ENCODE measurements around the gene SLC9A9. TPM values are rescaled to one million over a fixed set of nuclear protein-coding genes. Genes with fewer than 3 reads are reported as not detected.

Gene SLC9A9
- polyA plus RNA-seq, 1 of the 3 experiments (the other 2 are of a cell fraction), result 0.05 TPM

GRCh38 chr3:143559296-143559695 is 289.0 kb downstream of the SLC9A9 start:
- H2AFZ ChIP-seq (ENCODE audit: low read depth), result no peak overlapping the region
- H3K79me2 ChIP-seq (ENCODE audit: insufficient read depth), result no peaks in the 10 kb centered on the region
- no peak overlapping the region for H3K4me3 ChIP-seq (ENCODE audit: low read depth in 2 of 2, low read length in 1 of 2)
- no peaks in the 10 kb centered on the region for H3K4me1 ChIP-seq (ENCODE audit: control insufficient read depth in 1 of 2, insufficient read depth in 2 of 2, low read depth in 1 of 2, low read length in 1 of 2)
- no peaks in the 10 kb centered on the region for H4K20me1 ChIP-seq (ENCODE audit: insufficient read depth)
- WGBS (ENCODE audit: low lambda C conversion rate), result 4% methylated on average over 3 of the region's 3 CpGs
- CTCF ChIA-PET, result no interaction called here
- H3K9ac ChIP-seq, result no peak overlapping the region
- POLR2A ChIA-PET, result no interaction called here
- DNase-seq, result no peak
- no peaks in the 10 kb centered on the region for H3K36me3 ChIP-seq (replicated peaks in 1 of 2; ENCODE audit: control insufficient read depth in 1 of 2, insufficient read depth in 2 of 2, low read length in 1 of 2)
- H3F3A ChIP-seq (replicated peaks; ENCODE audit: insufficient read depth), result no peaks in the 10 kb centered on the region
- no peak for TF ChIP-seq RAD21 (IDR thresholded peaks at IDR 0.05; ENCODE audit: low read length)
- no peak for TF ChIP-seq REST (IDR thresholded peaks at IDR 0.05; ENCODE audit: low read depth, low read length)
- H3K4me2 ChIP-seq, result no peak overlapping the region
- H3K27me3 ChIP-seq (ENCODE audit: insufficient read depth), result no peaks in the 10 kb centered on the region
- H3K9me3 ChIP-seq, result no peaks in the 10 kb centered on the region
- H3K27ac ChIP-seq (ENCODE audit: low read depth in 2 of 2, low read length in 1 of 2), result no peak overlapping the region
- H3K9me2 ChIP-seq, result no peaks in the 10 kb centered on the region

DNA sequence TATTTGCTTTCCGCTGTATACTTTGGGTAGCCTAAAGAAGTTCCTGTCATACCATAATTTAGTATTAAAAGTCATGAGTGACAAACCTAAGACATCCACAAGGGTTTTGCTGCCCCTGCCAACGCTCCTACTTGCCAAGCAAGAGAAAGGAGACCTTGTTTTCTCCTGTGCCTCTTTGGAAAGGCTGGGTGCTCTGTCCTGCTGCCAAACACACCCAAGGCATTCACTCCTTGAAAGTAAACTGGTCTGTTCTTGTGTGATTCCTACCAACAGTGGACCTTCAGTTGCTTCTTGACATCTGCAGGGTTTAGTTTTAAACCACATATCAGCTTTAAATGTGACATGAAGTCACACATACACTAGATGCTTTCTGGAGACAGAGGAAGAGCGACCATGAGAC is 295.4 kb downstream of the SLC9A9 start:
- no peaks in the 10 kb centered on the region for H3K4me1 ChIP-seq (ENCODE audit: control insufficient read depth in 1 of 2, insufficient read depth in 2 of 2, low read depth in 1 of 2, low read length in 1 of 2)
- 4% methylated on average over 3 of the region's 3 CpGs for WGBS (ENCODE audit: low lambda C conversion rate)
- H4K20me1 ChIP-seq (ENCODE audit: insufficient read depth), result no peaks in the 10 kb centered on the region
- CTCF ChIA-PET, result no interaction called here
- H3K27ac ChIP-seq (ENCODE audit: low read depth in 2 of 2, low read length in 1 of 2), result no peak overlapping the region
- no peak for DNase-seq
- POLR2A ChIA-PET, result no interaction called here
- H3K79me2 ChIP-seq (ENCODE audit: insufficient read depth), result no peaks in the 10 kb centered on the region
- H3K9ac ChIP-seq, result no peak overlapping the region
- no peak for TF ChIP-seq EZH2phosphoT487 (IDR thresholded peaks at IDR 0.05; ENCODE audit: borderline replicate concordance, low read depth)
- TF ChIP-seq, protein P1, sequence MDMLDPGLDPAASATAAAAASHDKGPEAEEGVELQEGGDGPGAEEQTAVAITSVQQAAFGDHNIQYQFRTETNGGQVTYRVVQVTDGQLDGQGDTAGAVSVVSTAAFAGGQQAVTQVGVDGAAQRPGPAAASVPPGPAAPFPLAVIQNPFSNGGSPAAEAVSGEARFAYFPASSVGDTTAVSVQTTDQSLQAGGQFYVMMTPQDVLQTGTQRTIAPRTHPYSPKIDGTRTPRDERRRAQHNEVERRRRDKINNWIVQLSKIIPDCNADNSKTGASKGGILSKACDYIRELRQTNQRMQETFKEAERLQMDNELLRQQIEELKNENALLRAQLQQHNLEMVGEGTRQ (IDR thresholded peaks at IDR 0.05; ENCODE audit: borderline replicate concordance, low read depth, low read length), result no peak
- no peak for TF ChIP-seq EP300 (IDR thresholded peaks at IDR 0.05; ENCODE audit: borderline replicate concordance in 1 of 2, low read depth in 1 of 2, low read length in 1 of 2)
- no peak for TF ChIP-seq MEF2A (IDR thresholded peaks at IDR 0.05; ENCODE audit: borderline replicate concordance, low read depth)
- TF ChIP-seq GATA2 (CRISPR knock-in tag; IDR thresholded peaks at IDR 0.05), result no peak
- TF ChIP-seq CHD2 (IDR thresholded peaks at IDR 0.05; ENCODE audit: low read length, partially characterized antibody), result no peak
- TF ChIP-seq, protein P2, sequence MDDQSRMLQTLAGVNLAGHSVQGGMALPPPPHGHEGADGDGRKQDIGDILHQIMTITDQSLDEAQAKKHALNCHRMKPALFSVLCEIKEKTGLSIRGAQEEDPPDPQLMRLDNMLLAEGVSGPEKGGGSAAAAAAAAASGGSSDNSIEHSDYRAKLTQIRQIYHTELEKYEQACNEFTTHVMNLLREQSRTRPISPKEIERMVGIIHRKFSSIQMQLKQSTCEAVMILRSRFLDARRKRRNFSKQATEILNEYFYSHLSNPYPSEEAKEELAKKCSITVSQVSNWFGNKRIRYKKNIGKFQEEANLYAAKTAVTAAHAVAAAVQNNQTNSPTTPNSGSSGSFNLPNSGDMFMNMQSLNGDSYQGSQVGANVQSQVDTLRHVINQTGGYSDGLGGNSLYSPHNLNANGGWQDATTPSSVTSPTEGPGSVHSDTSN (IDR thresholded peaks at IDR 0.05), result no peak
- TF ChIP-seq SIN3A (IDR thresholded peaks at IDR 0.05; ENCODE audit: borderline replicate concordance, low read depth, low read length), result no peak
- TF ChIP-seq ELF1 (IDR thresholded peaks at IDR 0.05), result no peak
- TF ChIP-seq FOSL2 (IDR thresholded peaks at IDR 0.05; ENCODE audit: borderline replicate concordance, low read depth), result no peak
- TF ChIP-seq POLR2AphosphoS5 (IDR thresholded peaks at IDR 0.05; ENCODE audit: low read depth, low read length), result no peak
- TF ChIP-seq MXI1 (IDR thresholded peaks at IDR 0.05; ENCODE audit: low read depth, low read length), result no peak
- no peak for TF ChIP-seq NFIC (IDR thresholded peaks at IDR 0.05; ENCODE audit: borderline replicate concordance)
- no peak for TF ChIP-seq GABPA (IDR thresholded peaks at IDR 0.05; ENCODE audit: low read depth)
- TF ChIP-seq SMC3 (IDR thresholded peaks at IDR 0.05; ENCODE audit: low read depth, low read length), result no peak
- no peak for TF ChIP-seq REST (IDR thresholded peaks at IDR 0.05; ENCODE audit: low read depth, low read length)
- H3K4me2 ChIP-seq, result no peak overlapping the region
- no peaks in the 10 kb centered on the region for H3K9me3 ChIP-seq
- H3K36me3 ChIP-seq (replicated peaks in 1 of 2; ENCODE audit: control insufficient read depth in 1 of 2, insufficient read depth in 2 of 2, low read length in 1 of 2), result no peaks in the 10 kb centered on the region
- H2AFZ ChIP-seq (ENCODE audit: low read depth), result no peak overlapping the region
- H3F3A ChIP-seq (replicated peaks; ENCODE audit: insufficient read depth), result no peaks in the 10 kb centered on the region
- no peaks in the 10 kb centered on the region for H3K9me2 ChIP-seq
- no peak overlapping the region for H3K4me3 ChIP-seq (ENCODE audit: low read depth in 2 of 2, low read length in 1 of 2)
- no peaks in the 10 kb centered on the region for H3K27me3 ChIP-seq (ENCODE audit: insufficient read depth)

Measured in SK-N-SH (cell line).